HG02885 (cell line): Measurements from ENCODE around the gene TSPEAR.

ENCODE experiments used
- ATAC-seq: cut with Tn5 transposase; IDR thresholded peaks from one replicate; pipeline ENCODE4 v1.9.1; 2021; ENCODE audit warnings: mild to moderate bottlenecking; ENCODE audit not compliant: unreplicated experiment, poor library complexity

The TSPEAR gene

DNA sequence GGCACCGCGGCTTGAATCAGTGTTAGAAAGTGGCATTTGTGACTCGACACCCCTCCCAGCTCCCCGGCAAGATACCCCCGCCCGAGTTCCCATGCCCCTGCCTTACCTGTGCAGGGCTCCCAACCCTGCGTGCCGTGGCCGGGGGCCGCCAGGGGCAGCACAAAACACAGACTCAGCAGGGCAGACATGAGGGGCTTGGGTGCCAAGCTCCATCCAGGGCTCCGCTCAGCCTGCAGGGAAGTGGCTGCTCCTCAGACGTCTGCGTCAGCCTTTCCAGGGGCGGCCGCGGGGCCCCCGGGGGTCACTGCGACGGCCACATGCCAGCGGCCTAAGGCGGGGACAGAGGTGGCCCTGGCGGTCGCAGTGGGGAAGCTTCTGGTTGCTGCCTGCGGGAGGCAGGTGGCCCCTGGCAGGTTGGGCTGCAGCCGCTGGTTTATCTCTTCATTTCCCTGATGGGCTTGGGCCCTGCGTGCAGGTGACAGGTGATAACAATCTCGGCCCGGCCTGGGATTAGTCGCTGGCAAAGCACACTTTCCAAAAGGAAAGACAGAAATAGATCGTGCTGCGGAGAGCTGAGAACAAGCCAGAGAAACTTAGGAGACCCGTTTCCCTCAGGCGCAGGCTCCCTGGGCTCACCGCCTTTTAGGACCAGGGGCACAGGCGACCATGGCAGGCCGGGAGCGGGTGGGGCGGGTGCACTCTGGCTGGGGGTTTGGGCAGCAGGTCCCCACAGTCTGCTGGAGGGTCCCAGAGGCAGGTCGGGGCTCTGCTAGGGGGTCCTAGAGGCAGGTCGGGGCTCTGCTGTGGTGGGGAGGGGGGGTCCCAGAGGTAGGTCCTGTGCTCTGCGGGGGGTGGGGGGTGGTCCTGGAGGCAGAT lies at the start of gene TSPEAR:
TSS of gene TSPEAR (minus strand) at position 246 of the 876 bp plus-strand sequence. CDS start at position 188, 58 bp downstream.
- no peak for ATAC-seq

DNA sequence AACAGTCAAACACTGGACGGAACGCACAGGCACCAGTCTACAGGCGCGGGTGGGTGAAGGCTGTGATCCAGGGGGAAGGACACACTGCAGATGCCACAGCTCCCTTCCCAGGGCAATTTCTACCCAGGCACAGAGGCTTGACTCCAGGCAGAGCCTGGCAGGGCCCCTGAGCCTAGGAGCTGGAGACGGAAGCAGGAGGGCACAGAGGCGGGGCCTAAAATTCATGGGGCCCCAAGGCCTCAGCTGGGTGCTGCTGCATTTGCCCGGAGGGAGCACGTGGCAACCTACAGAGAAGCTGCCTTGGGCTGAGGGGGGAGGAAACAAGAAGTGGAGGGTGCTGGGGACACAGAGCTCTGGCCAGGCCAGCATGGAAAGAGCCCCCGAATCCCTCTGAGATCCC lies 49.0 kb upstream of the TSPEAR start:
- ATAC-seq: no peak

DNA sequence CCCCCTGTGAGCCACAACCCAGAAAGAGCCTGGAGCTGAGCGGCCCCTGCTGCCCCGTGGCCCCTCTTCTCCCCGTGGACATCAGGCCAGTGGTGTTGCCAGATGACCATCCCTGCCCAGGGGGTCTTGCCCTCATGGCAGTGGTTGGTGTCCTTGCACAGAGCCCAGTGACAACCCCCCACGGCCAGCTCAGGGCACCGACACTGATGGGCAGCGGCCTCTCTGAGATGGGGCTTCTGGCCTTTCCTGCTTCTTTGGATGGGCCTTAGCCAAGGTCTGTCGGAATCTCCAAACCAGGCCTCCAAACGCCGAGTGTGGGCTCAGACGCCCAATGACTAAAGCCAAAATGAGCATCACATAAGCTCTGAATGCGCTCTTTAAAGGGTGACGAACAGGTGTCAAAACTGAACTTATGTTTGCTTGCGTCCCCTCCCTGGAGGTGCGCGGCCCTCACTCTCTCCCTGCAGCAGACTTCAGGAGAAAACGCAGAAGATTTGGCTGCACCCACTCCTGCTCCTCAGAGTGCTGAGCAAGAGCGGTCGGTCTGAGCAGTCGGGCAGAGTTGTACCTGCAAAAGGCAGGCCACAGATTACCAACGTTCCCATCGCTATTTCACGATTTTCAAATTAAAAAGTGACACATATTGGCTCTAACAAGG lies 48.4 kb upstream of the TSPEAR start:
- ATAC-seq: no peak

DNA sequence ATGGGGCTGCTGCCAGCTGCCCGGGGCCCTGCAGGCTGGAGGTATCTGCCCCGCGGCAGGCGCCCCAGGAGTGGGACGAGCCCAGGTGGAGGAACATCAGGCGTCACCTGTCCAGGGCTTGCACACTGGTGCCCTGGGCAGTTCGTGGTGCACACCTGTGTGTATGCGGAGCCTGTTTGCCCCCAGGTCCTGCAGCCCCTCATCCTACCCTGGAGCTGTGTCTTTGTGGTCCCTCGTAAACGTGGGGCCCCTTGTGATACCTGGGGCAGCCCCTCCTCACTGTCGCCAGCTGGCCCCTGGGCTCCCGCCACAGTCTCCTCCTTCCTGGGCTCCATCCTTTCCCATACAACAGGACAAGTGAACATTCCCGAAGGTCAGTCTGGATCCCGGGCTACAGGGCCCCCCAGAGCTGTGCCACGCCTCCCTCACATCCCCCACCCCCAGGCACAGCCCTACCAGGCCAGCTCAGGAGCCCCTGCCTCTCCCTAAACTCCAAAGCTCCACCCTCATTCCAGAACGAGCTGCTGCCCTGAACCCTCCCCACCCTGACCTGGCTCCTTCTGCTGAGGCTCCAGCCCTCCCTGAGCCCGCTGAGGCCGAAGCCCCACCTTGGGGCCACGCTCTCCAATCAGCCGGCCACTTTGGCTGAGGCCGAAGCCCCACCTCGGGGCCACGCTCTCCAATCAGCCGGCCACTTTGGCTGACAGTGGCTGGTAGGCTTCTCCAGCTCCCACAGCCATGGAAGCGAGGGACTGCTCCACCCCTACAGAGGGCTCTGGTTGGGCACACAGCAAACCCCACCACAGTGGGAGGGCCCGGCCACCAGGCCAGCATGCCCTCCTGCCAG lies 47.6 kb upstream of the TSPEAR start:
- no peak for ATAC-seq

GRCh38 chr21:44758141-44758561 lies 46.8 kb upstream of the TSPEAR start:
- ATAC-seq: no peak

GRCh38 chr21:44757731-44758130 lies 46.4 kb upstream of the TSPEAR start:
- no peak for ATAC-seq

GRCh38 chr21:44756423-44757185 lies 45.2 kb upstream of the TSPEAR start:
- no peak for ATAC-seq

DNA sequence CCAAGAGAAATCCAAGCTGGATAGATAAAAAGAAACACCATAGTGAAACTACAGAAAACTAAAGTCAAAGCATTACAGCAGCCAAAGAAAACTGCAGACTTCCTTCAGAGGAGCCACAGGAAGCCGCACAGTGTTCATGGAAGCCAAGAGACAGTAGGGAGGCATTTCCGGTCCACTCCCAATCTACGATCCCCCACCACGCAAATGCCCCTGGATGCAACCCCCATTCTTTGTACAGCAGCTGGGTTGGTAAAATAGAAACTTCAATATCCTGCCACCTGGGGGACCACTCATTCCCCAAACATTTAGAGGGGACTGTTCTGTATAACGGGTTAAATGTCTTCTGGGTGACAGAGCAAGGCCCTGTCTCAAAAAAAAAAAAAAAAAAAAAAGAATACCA lies 43.9 kb upstream of the TSPEAR start:
- ATAC-seq: no peak

DNA sequence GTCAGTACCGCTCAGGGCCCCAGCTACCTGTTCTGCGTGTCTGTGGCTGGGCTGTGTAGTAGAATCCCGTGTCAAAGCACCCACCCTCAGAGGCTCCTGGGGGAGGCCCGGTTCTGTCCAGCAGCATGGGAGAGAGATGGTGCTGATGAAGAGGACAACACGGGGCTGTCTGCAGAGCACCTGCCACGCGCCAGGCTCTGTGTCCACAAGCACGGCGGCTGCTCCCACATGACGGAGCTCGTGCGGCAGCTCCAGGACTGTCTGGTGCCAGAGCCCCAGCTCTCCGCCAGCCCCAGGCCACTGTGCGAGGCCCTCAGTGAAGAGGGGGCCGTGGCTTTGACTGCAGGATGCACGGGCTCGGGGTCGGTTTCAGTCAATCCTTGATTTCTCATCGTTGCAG lies 42.0 kb upstream of the TSPEAR start:
- ATAC-seq: no peak

DNA sequence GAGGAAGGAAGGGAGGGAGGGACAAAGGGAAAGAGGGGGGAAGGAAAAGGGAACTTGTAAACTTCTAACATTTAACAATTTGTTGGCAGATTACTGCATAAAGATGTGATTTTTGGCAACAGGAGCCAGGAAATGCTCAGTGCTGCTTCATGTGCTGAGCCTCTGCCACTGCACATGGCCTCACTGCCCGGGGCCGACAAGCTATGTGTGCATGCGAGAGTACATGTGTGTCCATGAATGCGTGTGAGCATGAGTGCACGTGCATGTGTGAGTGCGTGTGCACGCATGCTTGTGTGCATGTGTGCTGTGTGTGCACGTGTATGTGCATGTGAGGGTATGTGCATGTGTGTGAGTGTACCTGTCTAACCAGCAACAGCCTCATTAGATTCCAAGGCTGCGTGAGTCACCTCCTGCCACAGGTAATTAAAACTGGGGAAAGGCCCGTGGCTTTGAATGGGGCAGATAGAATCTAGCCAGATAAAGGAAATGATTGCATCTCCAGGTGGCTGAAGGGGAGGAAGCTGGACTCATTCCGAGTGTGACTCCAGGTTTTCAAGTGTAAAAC lies 41.4 kb upstream of the TSPEAR start:
- no peak for ATAC-seq

- ATAC-seq: no peak
Measured at GRCh38 chr21:44751799-44752636, 40.6 kb upstream of the TSPEAR start.

DNA sequence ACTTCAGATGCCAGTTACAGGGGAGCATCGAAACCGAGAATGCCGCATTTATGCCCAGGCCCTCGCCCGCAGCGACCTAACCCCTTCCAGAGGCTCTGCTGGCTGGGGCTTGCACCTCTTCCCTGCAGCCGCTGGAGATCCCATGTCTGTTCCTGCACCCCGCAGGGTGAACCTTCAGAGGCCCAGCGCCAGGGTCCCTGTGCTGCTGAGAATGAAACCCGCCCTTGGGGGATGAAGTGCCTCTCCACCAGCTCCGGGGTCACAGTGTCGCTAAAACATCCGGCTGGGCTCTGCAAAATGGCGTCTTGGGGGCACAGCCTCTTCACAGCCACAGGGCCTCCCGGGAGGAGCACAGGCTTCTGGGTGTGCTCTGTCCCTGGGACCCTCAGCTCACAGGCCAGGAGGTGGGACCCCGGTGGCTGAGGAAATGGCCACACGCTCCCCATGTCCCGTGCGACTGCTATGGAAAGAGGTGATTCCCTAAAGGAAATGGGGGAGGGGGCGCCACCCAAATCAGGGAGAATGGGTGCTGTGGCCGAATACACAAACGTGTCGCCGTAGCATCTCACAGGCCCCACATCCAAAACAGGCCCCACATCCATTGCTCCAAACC lies 39.9 kb upstream of the TSPEAR start:
- no peak for ATAC-seq

GRCh38 chr21:44750675-44751025 lies 39.3 kb upstream of the TSPEAR start:
- ATAC-seq: no peak

- ATAC-seq: no peak
Measured at GRCh38 chr21:44749759-44750674, 38.6 kb upstream of the TSPEAR start.

- ATAC-seq: no peak
Measured at GRCh38 chr21:44749116-44749758, 37.9 kb upstream of the TSPEAR start.

DNA sequence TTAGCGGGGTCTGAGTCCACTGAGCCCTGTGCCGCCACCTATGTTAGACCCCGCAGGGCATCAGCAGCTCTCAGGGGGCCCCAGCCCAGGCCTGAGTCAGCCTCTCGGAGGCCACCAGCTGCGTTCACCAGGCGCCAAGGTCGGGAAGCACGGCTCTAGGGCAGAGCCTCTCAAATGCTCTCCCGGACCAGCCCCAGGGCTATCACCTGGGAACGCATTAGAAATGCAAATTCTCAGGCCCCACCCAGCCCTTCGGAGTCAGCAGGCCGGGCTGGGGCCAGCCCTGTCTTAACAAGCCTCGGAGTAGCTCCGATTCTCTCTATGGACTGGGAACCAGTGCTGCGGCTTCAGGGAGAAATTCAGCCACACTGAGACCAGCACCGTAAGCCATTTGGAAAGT lies 37.2 kb upstream of the TSPEAR start:
- no peak for ATAC-seq
